Endothelial cell of umbilical vein (primary cell): ENCODE data around the gene CLVS2. TPM values are rescaled to one million over a fixed set of nuclear protein-coding genes. Genes with fewer than 3 reads are reported as not detected.

ENCODE experiments used
- BruUV-seq: library from RNA; stranded (reverse); fragments of 400-500 nt; replicated peaks from 2 replicates; lab custom pipeline; 2021; lab: Mats Ljungman, UMichigan
- CTCF ChIA-PET: fragments of 300-600, 350-600 bp; sonication (Branson Sonifier 250); formaldehyde crosslinking; loops from one replicate; lab custom pipeline; 2021; ENCODE audit warnings: antibody characterized with exemption, inconsistent platforms; lab: Charles Lee
- POLR2A ChIA-PET: fragments of 300-600, 350-600 bp; sonication (Branson Sonifier 250); formaldehyde crosslinking; loops from one replicate; lab custom pipeline; 2021; ENCODE audit warnings: antibody characterized with exemption, inconsistent platforms; lab: Charles Lee
- DNase-seq: peaks from one replicate; pipeline ENCODE4 v3.0.0-alpha.2; 2011; ENCODE audit warnings: low read depth, low spot score
- FAIRE-seq: peaks from 2 replicates; lab custom pipeline; 2011; peaks lifted over from hg19 to GRCh38; lab: Jason Lieb, UNC
- H2AFZ ChIP-seq: 2 replicates; pipeline ENCODE4 v1.6.0; 2012; ENCODE audit warnings: low read depth, low read length, control low read depth, inconsistent platforms
- H3K27ac ChIP-seq: 2 replicates; pipeline ENCODE4 v1.5.1; 2011; ENCODE audit warnings: low read depth, mild to moderate bottlenecking, control low read depth, low read length, moderate library complexity; ENCODE audit not compliant: insufficient read depth
- H3K27me3 ChIP-seq, 2 experiments: 2 replicates each; pipeline versions ENCODE4 v1.6.0 to v1.6.1; 2011; ENCODE audit warnings: low read length in 2 of 2, mixed read lengths in 1 of 2; ENCODE audit not compliant: control insufficient read depth in 2 of 2, insufficient read depth in 2 of 2
- H3K36me3 ChIP-seq, 2 experiments: 2 replicates in 1 of 2; 3 replicates in 1 of 2; pipeline ENCODE4 v1.5.1; 2011; ENCODE audit warnings: low read length in 2 of 2, mild to moderate bottlenecking in 1 of 2, moderate library complexity in 1 of 2; ENCODE audit not compliant: control insufficient read depth in 2 of 2, insufficient read depth in 2 of 2; ENCODE audit errors: extremely low read depth in 1 of 2
- H3K4me1 ChIP-seq: 3 replicates; pipeline ENCODE4 v1.5.1; 2011; ENCODE audit warnings: mild to moderate bottlenecking, low read length; ENCODE audit not compliant: control insufficient read depth, insufficient read depth; ENCODE audit errors: extremely low read depth
- H3K4me2 ChIP-seq: 2 replicates; pipeline ENCODE4 v1.6.1; 2011; ENCODE audit warnings: low read length, control low read depth, mixed read lengths; ENCODE audit not compliant: insufficient read depth
- H3K4me3 ChIP-seq, 3 experiments: fragments of 200-600 bp in 1 of 3; sonication (generic), shearing (Covaris generic) in 1 of 3; replicated peaks in 1 of 3; 2 replicates each; pipeline ENCODE4 v1.5.1; 2011 to 2016; ENCODE audit warnings: control low read depth in 3 of 3, low read length in 3 of 3, mild to moderate bottlenecking in 2 of 3, inconsistent platforms in 1 of 3, low read depth in 1 of 3, moderate library complexity in 1 of 3; ENCODE audit not compliant: insufficient read depth in 1 of 3
- H3K79me2 ChIP-seq: 2 replicates; pipeline ENCODE4 v1.6.0; 2012; ENCODE audit warnings: low read length, inconsistent platforms; ENCODE audit not compliant: control insufficient read depth, insufficient read depth
- H3K9ac ChIP-seq: replicated peaks from 2 replicates; pipeline ENCODE3; 2011; ENCODE audit warnings: low read length, control low read depth; ENCODE audit not compliant: insufficient read depth; ENCODE audit errors: extremely low read depth
- H3K9me1 ChIP-seq: replicated peaks from 3 replicates; pipeline ENCODE4 v1.6.0; 2011; ENCODE audit warnings: mild to moderate bottlenecking, low read length; ENCODE audit not compliant: control insufficient read depth, insufficient read depth; ENCODE audit errors: extremely low read depth
- H3K9me3 ChIP-seq: replicated peaks from 2 replicates; pipeline ENCODE4 v1.5.1; 2012; ENCODE audit warnings: low read length, inconsistent platforms; ENCODE audit not compliant: control insufficient read depth, insufficient read depth
- H4K20me1 ChIP-seq: replicated peaks from 2 replicates; pipeline ENCODE3; 2011; ENCODE audit warnings: mild to moderate bottlenecking, low read length; ENCODE audit not compliant: control insufficient read depth, insufficient read depth; ENCODE audit errors: extremely low read depth
- CTCF ChIP-seq, 2 donors: IDR thresholded peaks; 1 replicate in 1 of 2; 2 replicates in 1 of 2; pipeline ENCODE4 v1.5.1; 2011; ENCODE audit warnings: low read length in 2 of 2, mild to moderate bottlenecking in 2 of 2, moderate library complexity in 2 of 2, control low read depth in 1 of 2, inconsistent platforms in 1 of 2, low read depth in 1 of 2; ENCODE audit not compliant: insufficient read depth in 1 of 2; ENCODE audit errors: extremely low read depth in 1 of 2
- EZH2 ChIP-seq: IDR thresholded peaks from 2 replicates; pipeline ENCODE4 v1.6.1; 2012; ENCODE audit warnings: borderline replicate concordance, low read depth, mild to moderate bottlenecking, moderate library complexity, low read length, inconsistent platforms; ENCODE audit not compliant: severe bottlenecking
- FOS ChIP-seq: IDR thresholded peaks from 2 replicates; pipeline ENCODE4 v1.6.1; 2011; ENCODE audit warnings: mild to moderate bottlenecking, low read length, moderate library complexity, borderline replicate concordance; ENCODE audit not compliant: insufficient read depth
- GATA2 ChIP-seq: IDR thresholded peaks from 2 replicates; pipeline ENCODE4 v1.7.0; 2011; ENCODE audit warnings: low read depth, mild to moderate bottlenecking, moderate library complexity, mixed read lengths, low read length; ENCODE audit not compliant: insufficient read length, insufficient read depth
- JUN ChIP-seq: IDR thresholded peaks from 2 replicates; pipeline ENCODE4 v1.6.1; 2011; ENCODE audit warnings: borderline replicate concordance, low read depth; ENCODE audit not compliant: insufficient read length, insufficient read depth
- MAX ChIP-seq: IDR thresholded peaks from 2 replicates; pipeline ENCODE4 v1.6.1; 2011; ENCODE audit not compliant: insufficient read depth, insufficient read length
- MYC ChIP-seq: IDR thresholded peaks from one replicate; pipeline ENCODE4 v1.6.1; 2011; ENCODE audit warnings: mild to moderate bottlenecking, low read depth, low read length
- POLR2A ChIP-seq: IDR thresholded peaks from 2 replicates; pipeline ENCODE4 v1.6.1; 2012; ENCODE audit warnings: low read depth, mild to moderate bottlenecking, control low read depth, low read length
- POLR2AphosphoS5 ChIP-seq: IDR thresholded peaks from 2 replicates; pipeline ENCODE4 v1.6.1; 2012; ENCODE audit warnings: low read depth, mild to moderate bottlenecking, control low read depth, low read length, moderate library complexity; ENCODE audit not compliant: insufficient read depth
- dilution Hi-C: fragments of 300-500 bp; cut with MboI; formaldehyde crosslinking; loops from one replicate; pipeline ENCODE4 v1.15.0; 2019; ENCODE audit warnings: low sequenced_read_pairs; ENCODE audit not compliant: extremely low pct_ligation_motif_present
- intact Hi-C: fragments of 100-400 bp; cut with micrococcal nuclease; formaldehyde crosslinking; loops from one replicate; pipeline ENCODE4 v1.10.0; 2022
- polyA plus RNA-seq, 4 experiments: library from polyadenylated mRNA; depleted of rRNA in 3 of 4; stranded (reverse) in 3 of 4; unstranded in 1 of 4; fragments of >200 nt; gene quantifications; 2 replicates each; pipeline versions ENCODE4 v1.2.1 to v1.2.3, GENCODE V29; 2011 to 2012; ENCODE audit warnings: missing spikeins in 1 of 4
- total RNA-seq: library from RNA; stranded (reverse); gene quantifications from 2 replicates; pipeline ENCODE4 v1.2.3, GENCODE V29; 2021

Gene CLVS2
- total and polyA plus RNA-seq, 2 donors (not counting 3 experiments of a cell fraction or from before 2014, with no cell fraction given) = not detected

- BruUV-seq = no TSS peak
- DNase-seq = no peak
- no peak overlapping the region for H2AFZ ChIP-seq
- intact Hi-C loops (no loop called here), dilution Hi-C loops (no loop called here)
- no peaks in the 10 kb centered on the region for H3K36me3 ChIP-seq
- no peaks in the 10 kb centered on the region for H3K9me1 ChIP-seq
- no peak overlapping the region for H3K27ac ChIP-seq
- ChIA-PET POLR2A (no interaction called here), CTCF (no interaction called here)
- FAIRE-seq = no peak
- H3K4me1 ChIP-seq = no peaks in the 10 kb centered on the region
- H3K4me2 ChIP-seq = no peak overlapping the region
- no peak overlapping the region for H3K4me3 ChIP-seq
- H3K79me2 ChIP-seq = no peaks in the 10 kb centered on the region
- no peaks in the 10 kb centered on the region for H3K27me3 ChIP-seq
- TF ChIP-seq JUN (no peak), MAX (no peak), POLR2A (no peak), GATA2 (no peak), FOS (no peak), EZH2 (no peak), POLR2AphosphoS5 (no peak), MYC (no peak), CTCF (IDR thresholded peaks at IDR 0.05; ENCODE audit: extremely low read depth in 1 of 2, insufficient read depth in 1 of 2, low read depth in 1 of 2, low read length in 2 of 2) (no peak)
- H3K9me3 ChIP-seq = no peaks in the 10 kb centered on the region
- no peaks in the 10 kb centered on the region for H4K20me1 ChIP-seq
- H3K9ac ChIP-seq = no peak overlapping the region
These were observed 20.5 kb downstream of the CLVS2 start for GRCh38 chr6:123016431-123017103.
